Pons (tissue), 1 donor: ENCODE measurements around the gene SLC12A4.
"Not testable (repeated sequence)": the region's sequence is repeated elsewhere in the genome, so short reads cannot be mapped to it uniquely, and the experiment has no call there.

Experiments
- DNase-seq: peaks from one replicate; pipeline ENCODE4 v3.0.0-alpha.2; 2016; ENCODE audit warnings: low spot score

SLC12A4 gene

DNA sequence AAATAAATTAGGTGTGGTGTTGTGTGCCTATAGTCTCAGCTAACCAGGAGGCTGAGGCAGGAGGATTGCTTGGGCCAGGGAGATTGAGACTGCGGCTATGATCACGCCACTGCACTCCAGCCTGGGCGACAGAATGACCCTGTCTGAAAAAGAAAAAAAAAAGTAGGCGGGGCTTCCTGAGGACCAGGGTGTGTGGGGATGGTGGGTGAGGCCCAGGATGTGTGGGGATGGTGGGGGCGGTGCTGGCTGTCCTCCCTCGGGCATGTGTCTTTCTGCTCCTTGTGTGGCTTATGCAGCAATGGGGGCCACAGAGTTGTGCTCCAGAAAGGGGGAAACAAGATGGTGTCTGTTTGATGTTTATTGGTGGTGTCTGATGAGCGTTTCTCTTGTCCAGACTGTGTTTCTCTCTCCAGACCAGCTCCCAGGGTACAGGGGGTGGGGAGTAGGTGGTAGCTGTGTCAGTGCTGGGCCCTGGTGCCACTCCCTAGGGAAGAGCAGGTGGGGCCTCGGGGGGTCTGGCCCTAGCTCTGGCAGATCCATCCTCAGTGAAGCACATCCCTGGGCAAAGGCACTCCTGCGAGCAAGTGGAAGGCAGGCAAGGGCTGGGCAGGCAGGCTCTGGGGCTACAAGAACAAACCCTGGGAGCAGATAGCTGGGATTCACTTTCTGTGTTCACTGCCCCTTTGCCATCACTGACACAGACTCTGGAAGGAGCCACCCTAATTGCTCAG is 26.8 kb downstream of the SLC12A4 start:
- DNase-seq, result no peak

DNA sequence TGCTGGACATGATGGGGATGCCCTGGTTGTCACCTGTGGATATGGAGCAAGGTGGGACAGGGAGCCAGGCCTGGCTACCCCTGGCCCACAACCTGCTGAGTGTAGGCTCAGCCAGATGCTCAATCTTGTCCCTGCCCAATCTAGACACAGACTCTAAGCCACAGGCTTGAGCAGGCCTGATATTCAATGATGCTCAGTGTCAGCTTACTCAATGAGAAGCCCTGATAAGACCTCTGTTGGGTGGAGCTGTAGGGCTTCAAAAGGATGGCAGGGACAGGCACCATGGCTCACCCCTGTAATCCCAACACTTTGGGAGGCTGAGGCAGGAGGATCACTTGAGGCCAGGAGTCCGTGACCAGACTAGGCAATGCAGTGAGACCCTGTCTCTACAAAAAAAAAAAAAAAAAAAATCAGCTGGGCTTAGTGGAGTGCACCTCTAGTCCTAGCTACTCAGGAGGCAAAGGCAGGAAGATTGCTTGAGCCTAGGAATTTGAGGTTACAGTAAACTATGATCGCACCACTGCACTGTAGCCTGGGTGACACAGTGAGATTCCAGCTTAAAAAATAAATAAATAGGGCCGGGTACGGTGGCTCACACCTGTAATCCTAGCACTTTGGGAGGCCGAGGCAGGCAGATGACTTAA is 27.9 kb downstream of the SLC12A4 start:
- DNase-seq, result no peak

DNA sequence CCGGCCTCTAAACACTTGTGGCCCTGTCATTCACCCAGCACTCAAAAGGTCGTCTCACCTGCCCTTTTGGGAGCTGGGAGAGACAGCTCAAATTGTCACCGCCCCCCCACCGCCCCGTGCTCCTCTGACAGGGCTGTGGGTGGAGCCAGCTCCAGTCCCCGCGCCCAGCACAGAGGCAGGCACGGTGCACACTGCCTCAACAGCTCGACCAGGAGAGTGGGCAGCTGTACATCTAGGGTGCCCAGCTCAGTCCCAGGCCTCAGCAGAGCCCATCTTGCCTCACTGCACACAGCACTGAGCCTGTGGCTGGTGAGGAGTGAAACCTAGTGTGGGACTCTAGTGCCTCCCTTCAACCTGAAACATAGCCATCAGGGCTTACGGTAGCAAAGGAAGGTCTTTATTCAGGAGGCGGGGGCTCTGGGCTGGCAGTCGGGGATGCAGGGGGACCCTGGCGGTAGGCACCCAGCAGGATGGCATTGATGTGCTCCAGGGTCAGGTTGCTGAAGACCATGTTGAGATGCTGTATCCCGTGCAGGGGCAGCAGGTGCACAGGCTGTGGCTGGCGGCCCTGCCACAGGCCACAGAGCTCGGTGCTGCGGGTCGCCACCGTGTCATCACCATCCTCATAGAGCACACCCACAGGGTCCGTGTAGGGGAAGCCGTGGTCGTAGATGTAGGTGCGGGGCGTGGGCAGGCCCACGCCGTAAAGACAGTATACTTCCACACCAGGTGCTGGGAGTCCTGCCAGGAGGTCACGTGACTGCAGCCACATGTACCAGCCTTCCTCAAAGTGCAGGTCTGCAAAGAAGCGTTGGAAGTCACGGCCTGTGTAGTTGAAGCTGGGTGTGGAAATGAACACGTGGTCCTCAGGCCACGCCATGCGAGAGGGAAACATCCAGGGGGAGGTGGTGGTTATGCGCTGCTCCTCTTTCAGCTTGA is 28.7 kb downstream of the SLC12A4 start:
- no peak for DNase-seq

GRCh38 chr16:67937713-67938112 is 30.7 kb downstream of the SLC12A4 start:
- not testable (repeated sequence) for DNase-seq

DNA sequence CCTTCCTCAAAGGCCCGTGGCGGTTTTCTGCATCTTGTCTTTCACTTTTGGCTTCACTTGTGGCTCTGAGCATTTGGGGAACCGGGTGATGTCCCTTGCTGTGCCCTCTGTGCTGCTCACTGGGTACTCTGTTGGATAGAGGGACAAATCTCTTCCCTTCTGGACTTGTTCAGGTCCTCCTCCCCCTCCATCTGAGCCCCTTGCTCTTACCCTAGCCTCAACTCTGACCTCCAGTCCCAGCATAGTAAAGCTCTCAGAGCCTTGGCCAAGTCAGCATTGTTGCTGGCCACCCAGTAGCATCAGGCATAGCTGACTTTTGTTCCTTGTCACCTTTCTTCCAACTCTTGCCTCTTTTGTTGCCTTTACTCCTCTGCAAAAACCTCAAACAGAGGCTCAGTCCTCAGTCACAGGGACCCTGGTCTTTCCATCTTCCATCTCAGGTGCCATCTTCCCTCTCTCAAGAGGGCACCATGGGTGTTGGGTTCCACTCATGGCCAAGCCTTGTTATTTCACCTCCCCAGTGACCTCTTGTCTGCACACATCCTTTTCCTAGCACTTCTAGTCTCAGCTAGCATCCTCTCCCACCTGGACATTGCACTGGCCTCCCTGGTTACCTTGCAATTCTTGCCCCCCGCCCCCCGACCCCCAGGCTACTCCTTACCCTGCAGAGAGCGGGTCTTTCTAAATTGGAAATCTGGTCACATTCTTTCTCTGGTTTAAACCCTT is 31.4 kb downstream of the SLC12A4 start:
- DNase-seq, result peak; percentile 83

- peak; percentile 37 for DNase-seq
These were observed 32.1 kb downstream of the SLC12A4 start, which contains the start of gene PSMB10 for GRCh38 chr16:67936124-67936879. TSS of gene PSMB10 (minus strand) at chr16:67936850. CDS start at chr16:67936749, 101 bp downstream.

DNA sequence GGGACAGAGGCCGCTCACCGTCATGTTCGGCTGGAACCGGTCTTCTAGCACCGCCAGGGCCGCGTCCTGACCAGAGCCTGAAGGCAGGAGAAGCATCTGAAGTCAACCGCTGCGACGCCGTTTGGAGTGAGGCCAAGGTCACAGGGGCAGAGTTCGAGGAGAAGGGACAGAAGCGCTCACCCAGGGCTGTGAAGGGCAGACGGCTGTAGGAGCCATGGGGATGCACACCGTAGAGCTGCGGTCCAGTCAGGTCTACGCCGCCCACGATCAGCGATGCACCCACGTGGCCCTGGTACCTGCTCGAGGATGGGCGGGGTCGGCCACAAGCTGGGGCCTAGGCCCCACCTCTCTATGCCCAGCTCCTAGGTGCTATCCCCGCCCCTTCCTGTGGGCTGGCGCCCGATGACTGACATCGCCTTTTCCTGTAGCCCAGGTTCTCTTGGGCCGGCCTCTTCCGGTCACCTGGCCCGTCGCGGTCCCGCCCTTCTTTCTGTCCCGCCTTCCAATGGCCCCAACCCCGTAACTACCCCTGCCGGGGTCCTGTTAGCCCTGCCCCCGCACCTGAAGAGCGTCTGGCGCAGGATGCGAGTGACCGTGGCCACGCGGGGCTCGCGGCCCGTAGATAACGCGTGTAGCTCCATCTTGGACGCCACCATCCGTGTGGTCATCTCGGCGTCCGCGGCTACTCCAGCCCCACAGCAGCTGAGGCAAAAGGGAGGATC is 32.9 kb downstream of the SLC12A4 start:
- peak; percentile 98 for DNase-seq

DNA sequence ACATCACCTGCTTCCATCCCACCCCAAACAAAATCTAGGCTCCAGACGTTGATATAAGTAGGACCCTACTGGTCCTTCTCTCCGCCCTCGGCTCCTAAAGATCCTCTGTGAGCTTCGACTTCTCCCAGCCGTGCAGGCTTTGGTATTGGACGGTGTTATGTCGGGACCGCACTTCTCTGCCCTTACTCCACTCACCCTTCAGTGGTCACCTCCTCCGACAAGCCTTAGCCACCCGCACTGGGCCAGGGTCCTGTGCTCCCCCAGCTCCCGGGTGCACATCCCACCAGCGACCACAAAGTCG is 33.4 kb downstream of the SLC12A4 start:
- no peak for DNase-seq

DNA sequence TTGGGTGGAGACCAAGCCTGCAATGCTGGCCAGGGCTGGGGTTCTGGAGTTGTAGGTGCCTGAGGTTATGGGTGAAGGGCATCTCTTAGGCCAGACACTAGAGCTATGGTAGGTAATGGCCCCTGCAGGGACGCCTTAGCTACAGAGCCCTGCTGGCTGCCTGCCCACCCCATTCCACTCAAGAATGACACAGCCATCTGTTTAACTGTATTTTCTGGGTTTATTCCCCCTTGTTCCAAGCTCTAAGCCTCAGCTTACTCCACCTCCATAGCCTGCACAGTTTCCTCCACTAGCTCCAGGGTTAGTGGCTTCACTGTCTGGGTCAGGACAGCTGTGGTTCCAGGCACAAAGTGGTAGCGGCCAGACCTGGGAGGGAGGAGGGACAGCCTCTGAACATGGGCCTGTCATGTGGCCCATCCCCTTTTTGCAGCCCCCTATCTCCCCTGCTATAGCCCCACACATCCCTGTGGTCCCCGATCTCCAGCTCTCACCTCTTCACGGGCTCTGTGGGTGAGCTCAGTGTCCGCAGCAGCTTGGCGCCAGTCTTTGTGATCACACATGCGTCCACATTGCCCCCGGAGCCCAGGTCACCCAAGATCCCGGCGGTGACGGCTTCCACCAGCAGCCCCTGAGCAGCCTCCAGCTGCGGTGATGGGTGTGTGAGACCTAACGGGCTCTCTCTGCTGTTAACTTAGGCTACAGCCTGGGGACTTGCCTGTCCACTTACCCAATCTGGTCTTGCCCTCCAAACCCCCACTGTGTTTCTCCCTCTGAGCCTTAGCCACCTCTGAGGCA is 33.9 kb downstream of the SLC12A4 start:
- DNase-seq, result no peak

GRCh38 chr16:67933805-67934204 is 34.6 kb downstream of the SLC12A4 start:
- no peak for DNase-seq

DNA sequence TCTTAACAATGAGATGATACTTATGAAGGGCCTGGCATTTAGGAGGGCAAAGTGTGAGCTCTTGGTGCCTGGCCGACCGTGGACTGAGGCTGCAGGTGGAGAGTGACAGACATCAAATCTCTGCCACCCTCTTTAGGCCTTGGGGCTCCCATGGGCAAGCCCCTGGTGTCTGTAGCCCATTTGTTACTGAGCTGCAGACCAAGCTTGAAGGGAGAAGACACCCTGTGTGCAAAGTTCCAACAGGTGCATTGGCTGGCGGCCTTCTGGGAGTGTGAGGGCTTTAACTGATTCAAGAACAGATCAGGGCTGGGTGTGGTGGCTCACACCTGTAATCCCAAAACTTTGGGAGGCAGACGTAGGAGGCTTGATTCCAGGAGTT is 36.0 kb downstream of the SLC12A4 start:
- DNase-seq, result no peak

DNA sequence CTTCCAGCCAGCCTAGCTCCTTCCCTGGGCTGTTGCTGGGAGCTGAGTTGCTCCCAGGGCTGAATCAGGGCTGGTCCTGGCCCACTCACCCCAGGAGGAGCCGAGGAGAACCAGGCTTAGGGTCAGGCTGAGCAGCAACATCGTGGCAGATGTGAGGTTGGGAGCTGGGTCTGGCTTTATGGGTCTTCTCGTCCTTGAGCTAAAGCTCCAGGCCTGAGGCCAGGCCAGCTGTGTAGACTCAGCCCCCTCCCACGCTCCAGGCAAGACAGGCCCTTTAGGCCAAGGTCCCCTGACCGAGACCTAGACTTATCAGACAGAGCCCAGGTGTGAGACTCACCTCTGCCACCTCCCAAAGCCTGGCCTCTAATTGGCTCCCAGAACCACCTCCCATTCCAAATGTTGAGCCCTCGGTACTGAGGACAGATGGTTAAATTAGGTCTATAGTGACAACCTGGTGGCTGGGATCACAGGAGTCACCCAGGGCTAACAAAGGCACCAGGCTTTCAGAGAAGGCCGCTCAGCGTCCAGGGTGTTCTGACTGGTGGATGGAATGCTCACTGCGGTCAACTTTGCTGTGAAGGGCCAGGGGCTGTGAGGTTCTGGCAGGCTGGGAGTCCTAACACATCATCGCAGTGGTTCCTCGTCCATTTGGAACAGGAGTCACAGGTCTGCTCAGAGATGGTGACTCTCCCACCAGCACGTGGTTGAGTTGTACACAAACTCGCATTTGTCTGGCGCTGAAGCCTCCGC is 36.5 kb downstream of the SLC12A4 start, which contains the start of gene CTRL:
Gene CTRL, minus strand, starts transcription at position 151 of the 750 bp plus-strand sequence. Its CDS starts 10 bp downstream, at position 141.
- DNase-seq, result no peak

DNA sequence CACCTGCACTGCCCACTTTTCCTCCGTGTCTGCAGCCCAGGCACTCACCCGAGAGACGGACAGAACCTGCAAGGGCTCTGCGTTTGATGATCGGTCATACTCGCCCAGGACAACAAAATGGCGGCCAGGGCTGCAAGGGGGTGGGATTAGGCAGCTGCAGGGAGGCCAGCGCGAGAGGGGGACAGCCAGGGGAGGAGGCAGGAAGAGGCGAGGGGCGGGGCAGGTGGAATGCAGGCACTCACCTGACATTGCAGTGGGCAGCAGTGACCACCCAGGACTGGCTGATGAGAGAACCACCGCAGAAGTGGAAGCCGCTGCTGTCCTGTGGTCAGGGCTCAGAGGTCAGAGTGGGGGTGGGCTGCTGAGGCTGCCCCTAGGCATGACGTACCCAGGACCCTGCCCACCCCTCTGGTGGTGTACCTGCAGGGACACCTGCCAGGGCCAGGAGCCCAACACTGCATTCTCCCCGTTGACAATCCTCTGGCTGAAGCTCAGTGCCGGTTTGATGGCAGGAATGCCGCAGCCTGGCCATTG is 37.7 kb downstream of the SLC12A4 start:
- DNase-seq, result no peak

DNA sequence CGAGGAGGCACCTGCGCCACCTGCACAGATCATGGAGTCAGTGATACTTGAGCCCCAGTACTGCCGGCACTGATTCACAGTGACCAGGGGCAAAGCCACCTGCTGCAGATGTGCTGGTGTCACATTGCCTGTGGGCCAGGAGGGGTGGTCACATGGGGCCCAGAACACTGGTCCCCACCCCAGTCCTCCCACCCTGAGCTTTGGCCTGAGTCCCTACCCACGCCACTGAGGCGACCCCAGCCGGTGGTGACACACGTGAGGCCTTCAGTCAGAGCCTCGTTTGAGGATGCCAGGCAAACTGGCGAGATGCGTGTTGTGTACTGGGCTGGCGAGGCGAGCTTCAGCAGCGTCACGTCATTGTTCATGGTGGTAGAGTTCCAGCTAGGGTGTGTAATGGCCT is 38.2 kb downstream of the SLC12A4 start:
- no peak for DNase-seq

DNA sequence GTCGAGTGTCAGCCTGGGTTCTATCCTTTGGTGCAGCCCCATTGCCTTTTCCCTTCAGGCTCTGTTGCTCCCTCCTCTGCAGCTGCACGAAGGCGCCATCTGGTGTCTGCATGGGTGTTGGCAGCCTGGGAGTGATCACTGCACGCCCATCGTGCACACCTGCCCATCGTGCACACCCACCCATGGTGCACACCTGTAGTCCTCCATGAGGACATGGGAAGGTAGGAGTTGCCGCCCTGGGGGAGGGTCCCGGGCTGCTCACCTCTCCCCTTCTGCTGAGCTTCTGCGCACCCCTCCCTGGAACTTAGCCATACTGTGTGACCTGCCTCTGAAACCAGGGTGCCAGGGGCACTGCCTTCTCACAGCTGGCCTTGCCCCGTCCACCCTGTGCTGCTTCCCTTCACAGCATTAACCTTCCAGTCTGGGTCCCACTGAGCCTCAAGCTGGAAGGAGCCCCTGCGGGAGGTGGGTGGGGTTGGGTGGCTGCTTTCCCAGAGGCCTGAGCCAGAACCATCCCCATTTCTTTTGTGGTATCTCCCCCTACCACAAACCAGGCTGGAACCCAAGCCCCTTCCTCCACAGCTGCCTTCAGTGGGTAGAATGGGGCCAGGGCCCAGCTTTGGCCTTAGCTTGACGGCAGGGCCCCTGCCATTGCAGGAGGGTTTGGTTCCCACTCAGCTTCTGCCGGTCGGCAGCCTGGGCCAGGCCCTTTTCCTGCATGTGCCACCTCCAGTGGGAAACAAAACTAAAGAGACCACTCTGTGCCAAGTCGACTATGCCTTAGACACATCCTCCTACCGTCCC is 39.7 kb downstream of the SLC12A4 start:
- DNase-seq, result peak; percentile 73

DNA sequence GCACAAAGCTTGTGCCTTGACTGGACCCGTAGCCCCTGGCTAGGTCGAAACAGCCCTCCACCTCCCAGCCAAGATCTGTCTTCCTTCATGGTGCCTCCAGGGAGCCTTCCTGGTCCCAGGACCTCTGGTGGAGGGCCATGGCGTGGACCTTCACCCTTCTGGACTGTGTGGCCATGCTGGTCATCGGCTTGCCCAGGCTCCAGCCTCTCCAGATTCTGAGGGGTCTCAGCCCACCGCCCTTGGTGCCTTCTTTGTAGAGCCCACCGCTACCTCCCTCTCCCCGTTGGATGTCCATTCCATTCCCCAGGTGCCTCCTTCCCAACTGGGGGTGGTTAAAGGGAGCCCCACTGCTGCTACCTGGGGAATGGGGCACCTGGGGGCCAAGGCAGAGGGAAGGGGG is 40.3 kb downstream of the SLC12A4 start:
- DNase-seq, result no peak

GRCh38 chr16:67927131-67927941 is 41.1 kb downstream of the SLC12A4 start:
- DNase-seq, result no peak
